Measurements from ENCODE around the gene DPYSL5.
A peak's percentile ranks its signal among the peaks of the same experiment; 100 is the strongest.

DPYSL5 gene

DNA sequence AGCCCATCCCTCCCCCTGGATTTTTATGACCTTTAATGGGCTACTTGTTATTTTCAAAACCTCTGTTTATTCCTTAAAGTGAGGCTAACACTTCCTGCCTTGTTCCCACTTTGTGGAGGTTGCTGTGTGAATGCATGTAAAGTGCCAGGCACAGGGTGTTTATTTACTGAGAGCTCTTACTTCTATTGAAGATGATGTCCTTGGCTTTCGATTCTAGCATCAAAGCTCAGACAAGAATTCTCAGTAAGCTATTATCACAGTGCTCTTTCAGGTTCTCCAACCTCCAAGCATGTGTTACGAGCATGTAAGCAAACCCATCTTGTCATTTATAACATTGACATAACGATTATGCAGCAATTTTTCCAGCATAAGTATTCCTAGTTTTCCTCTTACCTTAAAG lies 44.2 kb downstream of the DPYSL5 start:
- Histone ChIP-seq H3K14ac (ENCODE audit: low read length) (no peak overlapping the region), H3K4me1 (ENCODE audit: control insufficient read depth in 1 of 2, insufficient read depth in 2 of 2, low read length in 2 of 2) (no peaks in the 10 kb centered on the region), H3K79me2 (ENCODE audit: control insufficient read depth, insufficient read depth, low read length, poor library complexity) (no peaks in the 10 kb centered on the region), H2BK12ac (ENCODE audit: low read length) (no peak overlapping the region), H3K27me3 (ENCODE audit: insufficient read depth, low read length) (no peaks in the 10 kb centered on the region), H2AK5ac (ENCODE audit: low read length) (no peak overlapping the region), H3K18ac (ENCODE audit: low read length) (no peak overlapping the region), H2BK5ac (ENCODE audit: low read depth, low read length, poor library complexity) (no peak overlapping the region), H3K4ac (ENCODE audit: low read depth, low read length) (no peak overlapping the region), H3K23ac (ENCODE audit: low read length) (no peak overlapping the region), H3K4me3 (ENCODE audit: low read depth, low read length) (no peak overlapping the region), H4K12ac (ENCODE audit: low read depth, low read length) (no peak overlapping the region), H3K27ac (ENCODE audit: low read depth, low read length) (no peak overlapping the region), H3K79me1 (ENCODE audit: low read length) (no peaks in the 10 kb centered on the region), H3K9ac (ENCODE audit: low read length) (no peak overlapping the region), H4K8ac (ENCODE audit: low read depth, low read length) (no peak overlapping the region), H3K36me3 (ENCODE audit: control insufficient read depth in 1 of 2, insufficient read depth in 2 of 2, low read length in 2 of 2) (no peaks in the 10 kb centered on the region), H2AFZ (ENCODE audit: insufficient read depth, low read length, poor library complexity) (no peak overlapping the region), H3K4me2 (ENCODE audit: low read length) (no peak overlapping the region), H2BK120ac (ENCODE audit: insufficient read depth, low read length, poor library complexity) (no peak overlapping the region), H4K91ac (ENCODE audit: low read depth, low read length) (no peak overlapping the region), H3K9me3 (ENCODE audit: insufficient read depth, low read depth, low read length) (no peaks in the 10 kb centered on the region)
- DNase-seq: no peak
- no CpG with 5 or more reads among the region's 3 CpGs for WGBS (ENCODE audit: extremely low coverage, insufficient coverage, insufficient read length)

DNA sequence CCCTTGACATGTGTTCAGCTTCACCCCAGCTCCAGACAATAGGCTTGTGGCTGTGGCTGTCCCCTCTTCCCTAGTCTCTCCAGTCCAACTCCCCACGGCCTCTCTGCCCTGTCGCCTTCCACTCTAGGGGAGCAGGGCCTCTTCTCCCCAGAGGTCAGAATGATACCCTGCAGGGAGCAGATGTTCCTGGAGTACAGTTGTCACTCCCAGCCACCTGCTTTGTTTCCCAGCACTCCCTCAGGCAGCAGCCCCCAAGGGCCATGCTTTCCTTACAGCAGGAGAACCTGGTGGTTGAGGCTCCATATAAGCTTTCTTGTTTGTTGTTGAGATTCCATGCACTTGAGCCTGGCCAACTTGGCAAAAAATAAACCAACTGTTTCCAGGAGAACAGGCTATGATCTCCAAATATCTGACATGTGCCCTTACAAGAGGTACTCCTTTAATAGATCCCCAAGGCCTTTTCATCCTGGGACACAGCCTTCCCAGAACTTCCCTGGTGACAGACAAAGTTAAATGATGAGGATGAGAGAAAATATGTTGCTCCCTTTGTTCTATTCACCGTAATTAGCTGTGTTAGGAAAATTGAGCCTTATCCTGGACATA lies 45.1 kb downstream of the DPYSL5 start:
- no peaks in the 10 kb centered on the region for H3K27me3 ChIP-seq (ENCODE audit: insufficient read depth, low read length)
- no peak overlapping the region for H2AFZ ChIP-seq (ENCODE audit: insufficient read depth, low read length, poor library complexity)
- WGBS (ENCODE audit: extremely low coverage, insufficient coverage, insufficient read length): no CpG with 5 or more reads among the region's 3 CpGs

DNA sequence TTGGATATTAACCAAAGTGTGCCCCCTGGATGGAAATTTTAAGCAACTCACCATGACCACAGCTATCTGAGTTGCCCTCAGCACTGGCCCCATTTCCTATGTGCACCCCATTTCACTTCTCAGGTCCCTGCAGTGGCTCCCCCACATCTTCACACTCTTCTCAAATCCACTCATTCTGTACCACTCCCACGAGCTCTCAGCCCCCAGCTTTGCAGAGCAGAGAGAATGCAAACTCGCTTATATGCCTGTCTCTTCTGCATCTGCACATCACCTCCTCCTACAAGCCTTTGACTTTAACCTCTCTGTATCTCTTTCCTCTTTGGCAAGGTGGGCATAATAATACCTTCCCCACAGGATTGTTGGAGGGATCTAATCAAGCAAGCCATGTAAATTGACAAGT lies 46.2 kb downstream of the DPYSL5 start:
- H3K27me3 ChIP-seq (ENCODE audit: insufficient read depth, low read length): no peaks in the 10 kb centered on the region
- no peak overlapping the region for H4K12ac ChIP-seq (ENCODE audit: low read depth, low read length)
- H3K79me1 ChIP-seq (ENCODE audit: low read length): no peaks in the 10 kb centered on the region
- no peak overlapping the region for H2BK120ac ChIP-seq (ENCODE audit: insufficient read depth, low read length, poor library complexity)
- no peak overlapping the region for H3K9ac ChIP-seq (ENCODE audit: low read length)
- H4K91ac ChIP-seq (ENCODE audit: low read depth, low read length): no peak overlapping the region
- no peak overlapping the region for H3K23ac ChIP-seq (ENCODE audit: low read length)
- no peak overlapping the region for H3K4me3 ChIP-seq (ENCODE audit: low read depth, low read length)
- no peak overlapping the region for H2BK5ac ChIP-seq (ENCODE audit: low read depth, low read length, poor library complexity)
- no peak overlapping the region for H3K27ac ChIP-seq (ENCODE audit: low read depth, low read length)
- H3K4me1 ChIP-seq (ENCODE audit: control insufficient read depth in 1 of 2, insufficient read depth in 2 of 2, low read length in 2 of 2): no peaks in the 10 kb centered on the region
- H2BK12ac ChIP-seq (ENCODE audit: low read length): no peak overlapping the region
- H3K36me3 ChIP-seq (ENCODE audit: control insufficient read depth in 1 of 2, insufficient read depth in 2 of 2, low read length in 2 of 2): no peaks in the 10 kb centered on the region
- H3K4ac ChIP-seq (ENCODE audit: low read depth, low read length): no peak overlapping the region
- H3K14ac ChIP-seq (ENCODE audit: low read length): no peak overlapping the region
- H3K9me3 ChIP-seq (ENCODE audit: insufficient read depth, low read depth, low read length): no peaks in the 10 kb centered on the region
- WGBS (ENCODE audit: extremely low coverage, insufficient coverage, insufficient read length): no CpG with 5 or more reads among the region's 2 CpGs
- no peak overlapping the region for H2AFZ ChIP-seq (ENCODE audit: insufficient read depth, low read length, poor library complexity)
- H2AK5ac ChIP-seq (ENCODE audit: low read length): no peak overlapping the region
- no peak for DNase-seq
- H3K79me2 ChIP-seq (ENCODE audit: control insufficient read depth, insufficient read depth, low read length, poor library complexity): no peaks in the 10 kb centered on the region
- no peak overlapping the region for H3K18ac ChIP-seq (ENCODE audit: low read length)
- no peak overlapping the region for H4K8ac ChIP-seq (ENCODE audit: low read depth, low read length)
- H3K4me2 ChIP-seq (ENCODE audit: low read length): no peak overlapping the region

More for the DNA sequence above, 45.1 kb downstream of the DPYSL5 start:
- Histone ChIP-seq H3K9ac (ENCODE audit: low read length) (no peak overlapping the region), H3K14ac (ENCODE audit: low read length) (no peak overlapping the region), H3K4me3 (ENCODE audit: low read depth, low read length) (no peak overlapping the region), H3K79me2 (ENCODE audit: control insufficient read depth, insufficient read depth, low read length, poor library complexity) (no peaks in the 10 kb centered on the region), H3K18ac (ENCODE audit: low read length) (no peak overlapping the region), H2BK5ac (ENCODE audit: low read depth, low read length, poor library complexity) (no peak overlapping the region), H3K4ac (ENCODE audit: low read depth, low read length) (no peak overlapping the region), H3K9me3 (ENCODE audit: insufficient read depth, low read depth, low read length) (no peaks in the 10 kb centered on the region), H3K27ac (ENCODE audit: low read depth, low read length) (no peak overlapping the region), H3K79me1 (ENCODE audit: low read length) (no peaks in the 10 kb centered on the region), H4K91ac (ENCODE audit: low read depth, low read length) (no peak overlapping the region), H3K4me2 (ENCODE audit: low read length) (no peak overlapping the region), H2BK120ac (ENCODE audit: insufficient read depth, low read length, poor library complexity) (no peak overlapping the region), H4K8ac (ENCODE audit: low read depth, low read length) (no peak overlapping the region), H3K36me3 (ENCODE audit: control insufficient read depth in 1 of 2, insufficient read depth in 2 of 2, low read length in 2 of 2) (no peaks in the 10 kb centered on the region), H4K12ac (ENCODE audit: low read depth, low read length) (no peak overlapping the region), H2AK5ac (ENCODE audit: low read length) (no peak overlapping the region), H3K23ac (ENCODE audit: low read length) (no peak overlapping the region), H2BK12ac (ENCODE audit: low read length) (no peak overlapping the region), H3K4me1 (ENCODE audit: control insufficient read depth in 1 of 2, insufficient read depth in 2 of 2, low read length in 2 of 2) (no peaks in the 10 kb centered on the region)
- no peak for DNase-seq

DNA sequence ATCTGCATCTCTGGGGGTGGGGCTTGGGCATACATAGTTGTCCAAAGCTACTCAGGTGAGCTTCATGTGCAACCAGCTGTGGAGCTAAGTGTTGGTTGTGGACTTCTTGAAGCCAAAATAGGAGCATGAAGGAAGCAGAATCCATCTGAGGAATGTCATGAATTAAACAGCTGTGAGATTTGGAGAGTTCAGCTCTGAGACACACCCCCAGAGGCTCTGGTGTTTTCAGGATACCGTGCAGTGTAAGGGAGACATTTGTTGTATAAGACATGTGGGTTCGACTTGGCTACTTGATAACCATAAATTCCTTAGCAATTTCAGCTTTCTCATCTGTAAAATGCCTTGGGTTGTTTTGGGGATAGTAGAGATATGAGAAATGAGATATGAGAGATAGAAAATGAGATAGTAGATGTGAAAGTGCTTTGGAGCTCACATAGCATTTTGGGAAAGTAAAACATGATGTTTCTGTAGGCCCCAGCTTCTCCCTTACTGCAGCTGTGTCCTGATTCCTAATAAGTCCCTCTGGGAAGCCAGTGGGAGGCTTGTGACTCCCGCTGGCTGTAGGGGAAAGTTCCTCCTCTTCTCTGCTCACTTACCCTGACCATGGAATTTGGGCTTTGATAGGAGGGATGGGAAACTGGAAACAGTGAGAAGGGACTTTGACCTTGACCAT lies 50.0 kb downstream of the DPYSL5 start:
- H2BK120ac ChIP-seq (ENCODE audit: insufficient read depth, low read length, poor library complexity): no peak overlapping the region
- H4K12ac ChIP-seq (ENCODE audit: low read depth, low read length): no peak overlapping the region
- H3K4me3 ChIP-seq (ENCODE audit: low read depth, low read length): no peak overlapping the region
- H2BK5ac ChIP-seq (ENCODE audit: low read depth, low read length, poor library complexity): no peak overlapping the region
- H3K23ac ChIP-seq (ENCODE audit: low read length): no peak overlapping the region
- H3K27ac ChIP-seq (ENCODE audit: low read depth, low read length): no peak overlapping the region
- no peak overlapping the region for H2BK12ac ChIP-seq (ENCODE audit: low read length)
- no peak overlapping the region for H2AFZ ChIP-seq (ENCODE audit: insufficient read depth, low read length, poor library complexity)
- no peak overlapping the region for H3K4me2 ChIP-seq (ENCODE audit: low read length)
- WGBS (ENCODE audit: extremely low coverage, insufficient coverage, insufficient read length): no CpG with 5 or more reads among the region's 3 CpGs
- H3K4ac ChIP-seq (ENCODE audit: low read depth, low read length): no peak overlapping the region
- H3K27me3 ChIP-seq (ENCODE audit: insufficient read depth, low read length): no peaks in the 10 kb centered on the region
- H3K79me2 ChIP-seq (ENCODE audit: control insufficient read depth, insufficient read depth, low read length, poor library complexity): no peaks in the 10 kb centered on the region
- H2AK5ac ChIP-seq (ENCODE audit: low read length): no peak overlapping the region
- H3K9me3 ChIP-seq (ENCODE audit: insufficient read depth, low read depth, low read length): no peaks in the 10 kb centered on the region
- H4K91ac ChIP-seq (ENCODE audit: low read depth, low read length): no peak overlapping the region
- H3K9ac ChIP-seq (ENCODE audit: low read length): no peak overlapping the region
- no peaks in the 10 kb centered on the region for H3K36me3 ChIP-seq (ENCODE audit: control insufficient read depth in 1 of 2, insufficient read depth in 2 of 2, low read length in 2 of 2)
- H3K14ac ChIP-seq (ENCODE audit: low read length): no peak overlapping the region
- H4K8ac ChIP-seq (ENCODE audit: low read depth, low read length): no peak overlapping the region
- H3K79me1 ChIP-seq (ENCODE audit: low read length): no peaks in the 10 kb centered on the region
- no peaks in the 10 kb centered on the region for H3K4me1 ChIP-seq (ENCODE audit: control insufficient read depth in 1 of 2, insufficient read depth in 2 of 2, low read length in 2 of 2)
- no peak overlapping the region for H3K18ac ChIP-seq (ENCODE audit: low read length)
- DNase-seq: peak in 1 of 2 donors; percentile 58

All from trophoblast cell (in vitro differentiated cells and primary cell).